ENCODE data around the gene SYT6. TPM values are rescaled to one million over a fixed set of nuclear protein-coding genes. Genes with fewer than 3 reads are reported as not detected.

Gene SYT6
- total RNA-seq (1.2 and 2.2 TPM in 2 replicates), polyA plus RNA-seq (1.3 and 2.6 TPM in 2 replicates)

DNA sequence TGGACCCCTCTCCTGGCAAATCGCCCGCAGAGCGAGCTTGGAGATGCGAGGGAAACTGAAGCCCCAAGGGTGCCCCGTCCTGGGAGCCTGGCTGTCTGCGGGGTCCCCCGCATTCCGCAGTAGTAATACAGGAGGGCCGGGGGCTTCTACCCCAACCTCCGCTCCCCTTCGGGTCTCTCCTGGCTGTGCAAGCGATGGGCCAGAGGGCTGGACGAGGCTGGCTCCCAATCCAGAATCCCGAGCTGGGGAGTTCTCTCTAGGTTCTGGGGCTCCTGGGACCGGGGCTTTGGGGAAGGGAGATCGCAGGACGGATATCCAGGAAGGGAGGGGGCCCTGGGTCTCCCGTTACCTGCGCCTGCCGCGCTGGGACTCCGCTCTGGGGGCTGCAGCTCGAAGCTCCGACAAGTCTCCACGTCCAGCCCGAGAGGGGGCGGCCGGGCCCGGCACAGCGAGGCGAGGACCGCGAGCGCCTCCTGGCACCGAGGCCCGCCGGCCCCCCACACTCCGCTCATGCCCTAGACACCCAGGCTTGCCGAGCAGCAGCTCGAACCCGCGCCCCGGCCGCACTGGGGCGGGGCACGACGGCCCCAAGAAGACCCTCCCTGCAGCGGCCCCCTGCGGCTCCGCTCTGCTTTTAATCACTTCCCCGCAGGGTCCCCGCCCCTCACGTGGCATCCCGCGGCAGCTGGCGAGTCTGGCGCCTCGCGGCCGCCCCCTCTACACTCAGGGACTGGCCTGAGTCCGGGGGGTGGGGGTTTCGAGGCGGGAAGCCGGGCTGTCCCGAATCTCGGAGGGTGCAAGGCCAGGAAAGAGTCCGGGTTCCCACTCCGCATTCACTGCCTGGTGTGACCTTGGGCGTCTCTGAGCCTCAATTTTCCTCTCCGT is at the start of gene SYT6:
Gene SYT6, minus strand, starts transcription at position 609 of the 885 bp plus-strand sequence. Its CDS starts 97 bp downstream, at position 512.
- peak; percentile 13 for TF ChIP-seq CTCF (IDR thresholded peaks at IDR 0.05; ENCODE audit: poor library complexity)
- TF ChIP-seq EZH2 (IDR thresholded peaks at IDR 0.05; ENCODE audit: borderline replicate concordance), result peak; percentile 84
- peak; percentile 13 for TF ChIP-seq EZH2phosphoT487 (IDR thresholded peaks at IDR 0.05; ENCODE audit: low read depth, severe bottlenecking, unreplicated experiment)
- H4K20me1 ChIP-seq (ENCODE audit: insufficient read depth, poor library complexity, severe bottlenecking), result no peaks in the 10 kb centered on the region
- H3K36me3 ChIP-seq (replicated peaks; ENCODE audit: insufficient read depth, low read depth), result no peaks in the 10 kb centered on the region
- H3K4me1 ChIP-seq (ENCODE audit: insufficient read depth), result peaks cover 20% of the 10 kb centered on the region
- 2% methylated on average over 61 of the region's 70 CpGs for whole genome bisulfite sequencing (ENCODE audit: low lambda C conversion rate, missing lambda C conversion rate)
- peaks cover 87% of the 10 kb centered on the region for H3K27me3 ChIP-seq
- H3K9me3 ChIP-seq (ENCODE audit: low read depth), result no peaks in the 10 kb centered on the region
- DNase-seq (ENCODE audit: low spot score), result peak; percentile 32
- H3K4me2 ChIP-seq, result peak within 1 kb of the TSS; percentile 97
- no peak within 1 kb of the TSS for H3K27ac ChIP-seq
- peak within 1 kb of the TSS; percentile 49 for H3K4me3 ChIP-seq
- H2AFZ ChIP-seq, result peak within 1 kb of the TSS; percentile 45
- H3K79me2 ChIP-seq, result no peaks in the 10 kb centered on the region
- no peaks in the 10 kb centered on the region for H3K9me2 ChIP-seq (replicated peaks; ENCODE audit: insufficient read depth)

GRCh38 chr1:114201486-114201885 is 47.8 kb upstream of the SYT6 start:
- 75% methylated on average over 3 of the region's 3 CpGs for WGBS (ENCODE audit: low lambda C conversion rate, missing lambda C conversion rate)

GRCh38 chr1:114199017-114199594 is 45.4 kb upstream of the SYT6 start:
- no peaks in the 10 kb centered on the region for H3K4me1 ChIP-seq (ENCODE audit: insufficient read depth)
- no peaks in the 10 kb centered on the region for H3K79me2 ChIP-seq
- no peak overlapping the region for H3K27ac ChIP-seq
- H3K9me3 ChIP-seq (ENCODE audit: low read depth), result no peaks in the 10 kb centered on the region
- no peaks in the 10 kb centered on the region for H3K36me3 ChIP-seq (replicated peaks; ENCODE audit: insufficient read depth, low read depth)
- no peak overlapping the region for H3K4me3 ChIP-seq
- H4K20me1 ChIP-seq (ENCODE audit: insufficient read depth, poor library complexity, severe bottlenecking), result no peaks in the 10 kb centered on the region
- no peak overlapping the region for H2AFZ ChIP-seq
- no peak for DNase-seq (ENCODE audit: low spot score)
- no peaks in the 10 kb centered on the region for H3K9me2 ChIP-seq (replicated peaks; ENCODE audit: insufficient read depth)
- TF ChIP-seq CTCF (IDR thresholded peaks at IDR 0.05; ENCODE audit: poor library complexity), result no peak
- TF ChIP-seq EZH2phosphoT487 (IDR thresholded peaks at IDR 0.05; ENCODE audit: low read depth, severe bottlenecking, unreplicated experiment), result no peak
- no peak for TF ChIP-seq EZH2 (IDR thresholded peaks at IDR 0.05; ENCODE audit: borderline replicate concordance)
- H3K27me3 ChIP-seq, result peaks cover 22% of the 10 kb centered on the region
- no peak overlapping the region for H3K4me2 ChIP-seq
- WGBS (ENCODE audit: low lambda C conversion rate, missing lambda C conversion rate), result 93% methylated on average over 3 of the region's 3 CpGs

More at GRCh38 chr1:114201486-114201885, 47.8 kb upstream of the SYT6 start:
- H3K9me2 ChIP-seq (replicated peaks; ENCODE audit: insufficient read depth), result no peaks in the 10 kb centered on the region
- no peak for TF ChIP-seq EZH2 (IDR thresholded peaks at IDR 0.05; ENCODE audit: borderline replicate concordance)
- no peaks in the 10 kb centered on the region for H3K4me1 ChIP-seq (ENCODE audit: insufficient read depth)
- peaks cover 22% of the 10 kb centered on the region for H3K27me3 ChIP-seq
- no peaks in the 10 kb centered on the region for H3K36me3 ChIP-seq (replicated peaks; ENCODE audit: insufficient read depth, low read depth)
- no peaks in the 10 kb centered on the region for H3K79me2 ChIP-seq
- H3K4me3 ChIP-seq, result no peak overlapping the region
- H2AFZ ChIP-seq, result no peak overlapping the region
- no peak overlapping the region for H3K27ac ChIP-seq
- no peak for DNase-seq (ENCODE audit: low spot score)
- H3K4me2 ChIP-seq, result no peak overlapping the region
- H3K9me3 ChIP-seq (ENCODE audit: low read depth), result no peaks in the 10 kb centered on the region
- no peaks in the 10 kb centered on the region for H4K20me1 ChIP-seq (ENCODE audit: insufficient read depth, poor library complexity, severe bottlenecking)

Data from hepatocyte (in vitro differentiated cells).